Uterus (tissue), 4 donors: ENCODE results near the gene ODR4. TPM values are rescaled to one million over a fixed set of nuclear protein-coding genes. Genes with fewer than 3 reads are reported as not detected.

Experiments
- DNase-seq, 2 donors: peaks; one replicate each; pipeline ENCODE4 v3.0.0-alpha.2; 2019 to 2020
- H3K27ac ChIP-seq, 2 donors: fragments of 200-600 bp; sonication (generic); 1 replicate in 1 of 2; 2 replicates in 1 of 2; pipeline ENCODE4 v1.5.1; 2016 to 2018
- H3K27me3 ChIP-seq, 2 donors: fragments of 200-600 bp; sonication (generic); one replicate each; pipeline ENCODE4 v1.5.1; 2018 to 2019; ENCODE audit warnings: control low read depth in 1 of 2
- H3K36me3 ChIP-seq, 2 donors: fragments of 200-600 bp; sonication (generic); one replicate each; pipeline ENCODE4 v1.5.1; 2019; ENCODE audit warnings: control low read depth in 1 of 2
- H3K4me1 ChIP-seq, 2 donors: fragments of 200-600 bp; sonication (generic); one replicate each; pipeline ENCODE4 v1.5.1; 2018 to 2019; ENCODE audit warnings: control low read depth in 1 of 2
- H3K4me3 ChIP-seq, 2 donors: fragments of 200-600 bp; sonication (generic); 1 replicate in 1 of 2; 2 replicates in 1 of 2; pipeline ENCODE4 v1.5.1; 2018 to 2019; ENCODE audit warnings: mild to moderate bottlenecking in 1 of 2
- H3K9me3 ChIP-seq, 2 donors: fragments of 200-600 bp; sonication (generic); one replicate each; pipeline ENCODE4 v1.5.1; 2019; ENCODE audit warnings: control low read depth in 1 of 2
- CTCF ChIP-seq, 4 experiments: fragments of 200-600 bp in 2 of 4; fragments of 450-650 bp in 2 of 4; sonication (generic) in 2 of 4; IDR thresholded peaks; one replicate each; pipeline ENCODE4 v1.5.1; 2016 to 2019; ENCODE audit warnings: antibody characterized with exemption in 4 of 4, mild to moderate bottlenecking in 2 of 4, moderate library complexity in 1 of 4
- POLR2A ChIP-seq, 2 donors: fragments of 450-650 bp; IDR thresholded peaks; one replicate each; pipeline ENCODE4 v1.6.1; 2016; ENCODE audit warnings: antibody characterized with exemption in 2 of 2, mild to moderate bottlenecking in 1 of 2, moderate library complexity in 1 of 2
- intact Hi-C: fragments of 100-400 bp; cut with DNase I; formaldehyde crosslinking; loops from one replicate; pipeline ENCODE4 v1.15.1; 2023; ENCODE audit warnings: low total_unique reads
- total RNA-seq, 4 donors: library from RNA; depleted of rRNA in 3 of 4; stranded (reverse); fragments of >200 nt in 3 of 4; gene quantifications; one replicate each; pipeline versions ENCODE4 v1.1.0 to v1.2.4, GENCODE V29; 2014 to 2023
- donor health status: DM: yes; HTN: yes; CAD: no.

ODR4 gene
- total RNA-seq, 4 donors from 2014 or later = 4.6 to 39.4 (median 17.7) TPM

- Histone ChIP-seq H3K4me1 (no peaks in the 10 kb centered on the region), H3K36me3 (no peaks in the 10 kb centered on the region), H3K27ac (no peak overlapping the region), H3K9me3 (no peaks in the 10 kb centered on the region), H3K27me3 (no peaks in the 10 kb centered on the region), H3K4me3 (no peak overlapping the region)
- TF ChIP-seq POLR2A (IDR thresholded peaks at IDR 0.05) = no peak
- no peak for TF ChIP-seq CTCF (IDR thresholded peaks at IDR 0.05)
- intact Hi-C loops = no loop called here
- no peak for DNase-seq
Observed at GRCh38 chr1:186440584-186440983, 64.9 kb downstream of the ODR4 start.

- Histone ChIP-seq H3K36me3 (no peaks in the 10 kb centered on the region), H3K4me3 (no peak overlapping the region), H3K9me3 (no peaks in the 10 kb centered on the region), H3K27me3 (no peaks in the 10 kb centered on the region), H3K4me1 (no peaks in the 10 kb centered on the region), H3K27ac (no peak overlapping the region)
- TF ChIP-seq CTCF (IDR thresholded peaks at IDR 0.05) (no peak), POLR2A (IDR thresholded peaks at IDR 0.05) (no peak)
- intact Hi-C loops = no loop called here
- no peak for DNase-seq
Observed at GRCh38 chr1:186442651-186443375, 67.2 kb downstream of the ODR4 start.

GRCh38 chr1:186443638-186444037 lies 68.0 kb downstream of the ODR4 start:
- no peaks in the 10 kb centered on the region for H3K36me3 ChIP-seq
- no peak overlapping the region for H3K27ac ChIP-seq
- intact Hi-C loops = no loop called here
- no peaks in the 10 kb centered on the region for H3K4me1 ChIP-seq
- no peaks in the 10 kb centered on the region for H3K27me3 ChIP-seq
- DNase-seq = no peak
- H3K4me3 ChIP-seq = no peak overlapping the region
- no peaks in the 10 kb centered on the region for H3K9me3 ChIP-seq
- TF ChIP-seq CTCF (IDR thresholded peaks at IDR 0.05) (no peak), POLR2A (IDR thresholded peaks at IDR 0.05) (no peak)

GRCh38 chr1:186446152-186446551 lies 70.5 kb downstream of the ODR4 start:
- Histone ChIP-seq H3K4me3 (no peak overlapping the region), H3K27ac (no peak overlapping the region), H3K9me3 (no peaks in the 10 kb centered on the region), H3K36me3 (no peaks in the 10 kb centered on the region), H3K27me3 (no peaks in the 10 kb centered on the region), H3K4me1 (no peaks in the 10 kb centered on the region)
- intact Hi-C loops = no loop called here
- TF ChIP-seq POLR2A (IDR thresholded peaks at IDR 0.05) = no peak
- no peak for TF ChIP-seq CTCF (IDR thresholded peaks at IDR 0.05)
- no peak for DNase-seq

- Histone ChIP-seq H3K27ac (no peak overlapping the region), H3K4me1 (no peaks in the 10 kb centered on the region), H3K36me3 (no peaks in the 10 kb centered on the region), H3K4me3 (no peak overlapping the region), H3K27me3 (no peaks in the 10 kb centered on the region), H3K9me3 (no peaks in the 10 kb centered on the region)
- intact Hi-C loops = no loop called here
- no peak for TF ChIP-seq CTCF (IDR thresholded peaks at IDR 0.05)
- no peak for TF ChIP-seq POLR2A (IDR thresholded peaks at IDR 0.05)
- no peak for DNase-seq
Observed at GRCh38 chr1:186454981-186455380, 79.3 kb downstream of the ODR4 start.
